GM21723 (cell line): Measurements from ENCODE around the gene SPATS2.
"Not testable (repeated sequence)": the region's sequence is repeated elsewhere in the genome, so short reads cannot be mapped to it uniquely, and the experiment has no call there.

Source experiments
- ATAC-seq: cut with Tn5 transposase; IDR thresholded peaks from one replicate; pipeline ENCODE4 v1.9.1; 2021; ENCODE audit warnings: mild to moderate bottlenecking, moderate library complexity; ENCODE audit not compliant: unreplicated experiment

Gene SPATS2

GRCh38 chr12:49509681-49510080 lies 142.4 kb downstream of the SPATS2 start:
- ATAC-seq: not testable (repeated sequence)

GRCh38 chr12:49511410-49511809 lies 144.1 kb downstream of the SPATS2 start:
- no peak for ATAC-seq

GRCh38 chr12:49512546-49512945 lies 145.3 kb downstream of the SPATS2 start:
- ATAC-seq: no peak

GRCh38 chr12:49515266-49515665 lies 148.0 kb downstream of the SPATS2 start:
- ATAC-seq: no peak

- ATAC-seq: no peak
Observed at GRCh38 chr12:49518914-49519573, 151.8 kb downstream of the SPATS2 start.

- ATAC-seq: no peak
Observed at GRCh38 chr12:49519574-49519936, 152.3 kb downstream of the SPATS2 start.

- ATAC-seq: no peak
Observed at GRCh38 chr12:49521389-49521788, 154.1 kb downstream of the SPATS2 start.

GRCh38 chr12:49524660-49525324 lies 157.5 kb downstream of the SPATS2 start:
- ATAC-seq: no peak

GRCh38 chr12:49525942-49526341 lies 158.7 kb downstream of the SPATS2 start:
- no peak for ATAC-seq

GRCh38 chr12:49527361-49528130 lies 160.3 kb downstream of the SPATS2 start:
- no peak for ATAC-seq

GRCh38 chr12:49529414-49529813 lies 162.2 kb downstream of the SPATS2 start:
- ATAC-seq: no peak

GRCh38 chr12:49531745-49532144 lies 164.5 kb downstream of the SPATS2 start:
- no peak for ATAC-seq

- ATAC-seq: no peak
Observed at GRCh38 chr12:49533331-49533730, 166.1 kb downstream of the SPATS2 start.

- ATAC-seq: not testable (repeated sequence)
Observed at GRCh38 chr12:49534122-49534521, 166.9 kb downstream of the SPATS2 start.

GRCh38 chr12:49534731-49535278 lies 167.5 kb downstream of the SPATS2 start:
- no peak for ATAC-seq

- no peak for ATAC-seq
Observed at GRCh38 chr12:49535921-49536525, 168.8 kb downstream of the SPATS2 start.

- ATAC-seq: no peak
Observed at GRCh38 chr12:49536526-49537071, 169.3 kb downstream of the SPATS2 start.

- ATAC-seq: no peak
Observed at GRCh38 chr12:49537231-49537751, 170.0 kb downstream of the SPATS2 start.

GRCh38 chr12:49537752-49538509 lies 170.7 kb downstream of the SPATS2 start:
- no peak for ATAC-seq
